Smooth muscle cell of the brain vasculature (primary cell): Measurements from ENCODE around the gene POU6F1.
"Not testable (repeated sequence)": the region's sequence is repeated elsewhere in the genome, so short reads cannot be mapped to it uniquely, and the experiment has no call there.

Experiments used
- DNase-seq: peaks from one replicate; pipeline ENCODE4 v3.0.0-alpha.2; 2012; ENCODE audit warnings: low read depth, low spot score

Gene POU6F1, protein sequence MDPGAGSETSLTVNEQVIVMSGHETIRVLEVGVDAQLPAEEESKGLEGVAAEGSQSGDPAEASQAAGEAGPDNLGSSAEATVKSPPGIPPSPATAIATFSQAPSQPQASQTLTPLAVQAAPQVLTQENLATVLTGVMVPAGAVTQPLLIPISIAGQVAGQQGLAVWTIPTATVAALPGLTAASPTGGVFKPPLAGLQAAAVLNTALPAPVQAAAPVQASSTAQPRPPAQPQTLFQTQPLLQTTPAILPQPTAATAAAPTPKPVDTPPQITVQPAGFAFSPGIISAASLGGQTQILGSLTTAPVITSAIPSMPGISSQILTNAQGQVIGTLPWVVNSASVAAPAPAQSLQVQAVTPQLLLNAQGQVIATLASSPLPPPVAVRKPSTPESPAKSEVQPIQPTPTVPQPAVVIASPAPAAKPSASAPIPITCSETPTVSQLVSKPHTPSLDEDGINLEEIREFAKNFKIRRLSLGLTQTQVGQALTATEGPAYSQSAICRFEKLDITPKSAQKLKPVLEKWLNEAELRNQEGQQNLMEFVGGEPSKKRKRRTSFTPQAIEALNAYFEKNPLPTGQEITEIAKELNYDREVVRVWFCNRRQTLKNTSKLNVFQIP

DNA sequence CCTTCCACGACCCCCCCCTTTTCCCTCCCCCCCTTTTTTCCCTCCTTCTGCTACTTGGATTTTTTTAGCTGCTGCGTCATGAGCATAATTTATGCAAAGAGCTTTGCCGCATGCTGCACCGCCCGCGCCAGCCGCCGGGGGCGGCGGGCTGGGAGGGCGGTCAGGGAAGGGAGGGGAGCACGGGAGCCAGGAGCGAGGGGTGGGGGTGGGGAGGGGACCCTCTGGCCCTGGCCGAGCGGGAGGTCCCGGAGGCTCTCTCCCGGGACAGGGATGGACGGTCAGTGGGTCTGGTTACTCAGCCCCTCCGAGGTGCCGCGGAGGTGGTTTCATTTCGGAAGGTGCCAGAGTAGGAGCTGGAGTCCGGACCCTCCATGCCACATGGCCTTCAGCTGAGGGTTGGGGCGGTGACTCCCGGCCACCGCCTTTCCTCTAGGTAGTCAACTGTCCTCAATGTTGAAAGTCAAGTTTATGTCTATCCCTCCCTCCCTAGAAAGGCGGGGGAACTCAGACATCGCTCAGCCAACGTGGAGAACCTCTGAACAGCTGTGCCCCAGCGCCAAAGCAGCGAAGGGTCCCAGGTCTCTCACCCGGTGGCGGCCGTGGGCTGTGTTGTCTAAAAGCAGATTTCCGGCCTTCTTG is at the start of gene POU6F1:
Gene POU6F1, minus strand, starts transcription at position 95 of the 639 bp plus-strand sequence. CDS start 11,226 bp downstream, outside the sequence.
- peak; percentile 43 for DNase-seq

GRCh38 chr12:51265024-51265423 is 47.2 kb upstream of the POU6F1 start:
- no peak for DNase-seq

DNA sequence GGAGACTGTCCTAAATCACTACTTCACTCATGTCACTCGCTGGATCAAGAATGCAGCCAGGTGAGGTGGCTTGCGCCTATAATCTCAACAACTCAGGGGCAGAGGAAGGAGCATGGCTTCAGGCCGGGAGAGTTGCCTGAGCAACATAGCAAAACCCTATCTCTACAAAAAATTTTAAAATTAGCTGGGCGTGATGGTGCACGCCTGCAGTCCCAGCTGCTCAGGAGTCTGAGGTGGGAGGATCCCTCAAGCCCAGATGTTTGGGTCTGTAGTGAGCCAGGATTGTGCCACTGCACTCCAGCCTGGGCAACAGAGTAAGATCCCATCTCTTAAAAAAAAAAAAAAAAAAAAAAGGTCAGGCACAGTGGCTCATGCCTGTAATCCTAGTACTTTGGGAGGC is 46.4 kb upstream of the POU6F1 start:
- no peak for DNase-seq

DNA sequence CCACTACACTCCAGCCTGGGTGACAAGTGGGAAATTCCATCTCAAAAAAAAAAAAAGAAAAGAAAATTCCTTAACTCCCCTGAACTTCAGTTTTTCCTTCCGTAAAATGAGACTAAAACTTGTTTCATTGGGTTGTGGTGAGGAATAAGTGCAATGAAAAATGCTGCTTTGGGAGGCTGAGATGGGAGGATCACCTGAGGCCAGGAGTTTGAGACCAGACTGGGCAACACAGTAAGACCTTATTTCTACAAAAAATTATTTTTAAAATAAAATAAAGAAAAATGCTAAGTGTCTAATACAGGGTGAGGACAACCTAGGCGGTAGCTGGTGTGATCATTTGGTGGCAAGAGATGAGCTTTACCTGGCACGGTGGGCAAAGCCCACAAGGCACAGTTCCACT is 45.5 kb upstream of the POU6F1 start:
- DNase-seq: no peak

- DNase-seq: no peak
Measured at GRCh38 chr12:51262758-51263177, 44.9 kb upstream of the POU6F1 start.

DNA sequence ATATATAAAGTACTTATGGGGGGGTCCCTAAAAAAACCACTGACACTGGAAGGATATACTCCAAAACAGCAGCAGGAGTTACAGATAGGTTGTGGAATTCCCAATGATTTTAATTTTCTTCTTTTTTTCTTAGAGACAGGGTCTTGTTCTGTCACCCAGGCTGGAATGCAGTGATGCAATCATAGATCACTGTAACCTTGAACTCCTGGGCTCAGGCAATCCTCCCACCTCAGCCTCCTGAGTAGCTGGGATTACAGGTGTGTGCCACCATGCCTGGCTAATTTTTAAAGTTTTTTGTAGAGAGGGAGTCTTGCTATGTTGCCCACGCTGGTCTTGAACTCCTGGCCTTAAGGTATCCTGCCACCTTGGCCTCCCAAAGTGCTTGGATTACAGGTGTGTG is 41.7 kb upstream of the POU6F1 start:
- not testable (repeated sequence) for DNase-seq

DNA sequence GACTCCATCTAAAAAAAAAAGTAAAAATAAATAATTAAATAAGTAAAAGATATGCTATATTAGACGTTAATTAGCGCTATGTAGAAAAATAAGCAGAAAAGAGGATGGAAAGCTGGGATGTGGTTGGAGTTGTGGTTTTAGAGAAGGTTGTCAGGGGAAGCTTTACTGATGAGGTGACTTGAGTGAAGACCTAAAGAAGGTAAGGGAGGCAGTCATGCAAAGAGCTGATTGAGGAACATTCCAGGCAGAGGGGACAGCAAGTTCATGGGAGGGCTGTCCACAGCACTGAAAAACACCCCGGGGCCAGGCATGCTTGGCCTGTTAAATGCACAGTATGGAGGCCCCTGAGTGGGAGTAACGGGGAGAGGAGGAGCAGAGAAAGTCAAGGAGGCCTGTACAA is 36.7 kb upstream of the POU6F1 start:
- DNase-seq: no peak

DNA sequence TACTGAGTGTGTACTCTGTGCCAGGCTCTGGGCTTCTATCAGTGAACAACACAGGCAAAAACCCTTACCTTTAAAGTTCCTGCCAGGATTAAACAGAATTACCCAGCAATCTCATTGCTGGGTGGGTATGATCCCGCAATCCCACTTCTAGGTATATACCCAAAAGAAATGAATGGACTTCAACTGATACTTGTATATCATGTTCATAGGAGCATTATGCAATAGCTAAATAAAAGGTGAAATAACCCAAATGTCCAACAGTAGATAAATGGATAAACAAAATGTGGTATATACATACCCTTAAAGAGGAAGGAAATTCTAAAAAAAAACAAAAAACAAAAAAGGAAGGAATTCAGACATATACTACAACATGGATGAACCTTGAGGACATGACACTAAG is 35.4 kb upstream of the POU6F1 start:
- DNase-seq: no peak

DNA sequence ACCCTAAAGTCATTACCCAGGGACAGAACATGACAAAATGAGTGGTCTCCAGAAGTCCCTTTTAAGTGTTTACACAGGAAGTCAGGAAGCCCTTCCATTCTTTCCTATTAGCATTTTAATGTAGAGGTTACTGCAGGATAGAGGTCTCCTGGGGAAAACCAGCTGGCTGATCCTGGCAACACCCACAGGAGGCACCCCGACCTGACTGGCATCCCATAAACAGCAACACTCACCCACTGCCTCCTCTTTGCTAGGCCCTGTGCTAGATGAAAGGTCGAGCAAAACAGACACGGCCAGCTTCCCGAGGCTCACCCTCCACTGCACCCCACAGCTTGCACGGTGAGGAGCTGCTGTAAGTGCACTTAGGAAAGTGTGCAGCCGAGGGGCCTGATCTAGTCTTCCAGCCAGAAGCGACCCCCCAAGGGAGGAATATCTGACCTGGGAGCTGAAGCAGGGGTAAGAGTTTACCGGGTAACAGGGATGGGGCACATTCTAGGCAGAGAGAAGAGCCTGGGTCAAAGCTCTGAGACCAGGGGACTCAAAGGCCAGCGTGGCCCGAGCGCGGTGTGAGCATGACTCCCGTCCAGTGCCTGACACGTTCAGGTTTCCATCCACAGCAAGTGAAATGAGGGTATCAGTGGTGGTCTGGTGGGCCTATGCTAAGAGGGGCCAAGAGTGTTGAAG is 29.8 kb upstream of the POU6F1 start:
- no peak for DNase-seq

- DNase-seq: no peak
Measured at GRCh38 chr12:51246254-51246853, 28.5 kb upstream of the POU6F1 start.

DNA sequence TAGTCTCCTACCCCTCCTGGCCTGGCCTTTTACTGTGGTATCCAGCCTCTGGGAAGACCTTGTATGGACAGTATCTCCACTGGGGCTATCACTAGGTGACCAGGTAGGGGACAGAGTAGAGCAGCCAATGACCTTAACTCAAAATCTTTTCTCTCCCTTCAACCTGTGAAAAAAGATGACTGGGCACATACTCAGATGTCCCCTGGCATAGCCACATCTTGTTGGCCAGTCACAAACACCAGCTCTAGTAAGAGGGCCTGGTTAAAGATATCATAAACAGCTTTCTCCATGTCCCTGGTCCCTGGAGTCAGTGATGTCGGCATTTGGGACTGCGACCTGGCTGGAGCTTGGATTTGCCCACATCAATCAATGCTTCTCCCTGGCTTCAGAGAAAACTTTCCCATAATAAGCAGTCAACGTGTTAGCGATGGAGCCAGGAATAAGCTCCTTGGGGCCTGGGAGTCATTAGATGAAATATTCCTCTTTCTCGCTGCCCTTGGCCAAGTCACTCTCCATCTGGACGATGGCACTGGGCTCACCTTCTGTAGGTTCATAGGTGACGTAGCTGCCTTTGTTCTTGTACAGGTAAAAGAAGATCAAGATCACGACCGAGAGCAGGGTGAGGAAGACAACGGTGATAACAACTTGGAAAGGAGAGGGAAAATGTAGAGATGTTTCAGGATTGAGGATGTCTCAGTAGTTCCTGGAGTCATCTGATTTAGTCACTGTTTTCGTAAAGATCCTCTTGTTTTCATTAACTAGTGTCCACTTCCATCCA is 27.8 kb upstream of the POU6F1 start:
- DNase-seq: no peak

DNA sequence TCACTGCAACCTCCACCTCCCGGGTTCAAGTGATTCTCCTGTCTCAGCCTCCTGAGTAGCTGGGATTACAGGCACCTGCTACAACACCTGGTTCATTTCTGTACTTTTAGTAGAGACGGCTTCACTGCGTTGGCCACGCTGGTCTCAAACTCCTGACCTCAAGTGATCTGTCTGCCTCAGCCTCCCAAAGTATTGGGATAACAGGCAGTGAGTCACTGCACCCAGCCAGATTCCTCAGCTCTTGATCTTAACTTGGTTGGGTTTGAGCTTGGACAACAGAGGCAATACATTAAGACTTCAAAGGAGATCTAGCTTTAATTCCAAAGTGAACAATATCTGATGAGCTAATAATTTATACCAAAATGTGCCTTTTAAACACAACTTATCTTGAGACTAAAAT is 26.4 kb upstream of the POU6F1 start:
- DNase-seq: no peak

DNA sequence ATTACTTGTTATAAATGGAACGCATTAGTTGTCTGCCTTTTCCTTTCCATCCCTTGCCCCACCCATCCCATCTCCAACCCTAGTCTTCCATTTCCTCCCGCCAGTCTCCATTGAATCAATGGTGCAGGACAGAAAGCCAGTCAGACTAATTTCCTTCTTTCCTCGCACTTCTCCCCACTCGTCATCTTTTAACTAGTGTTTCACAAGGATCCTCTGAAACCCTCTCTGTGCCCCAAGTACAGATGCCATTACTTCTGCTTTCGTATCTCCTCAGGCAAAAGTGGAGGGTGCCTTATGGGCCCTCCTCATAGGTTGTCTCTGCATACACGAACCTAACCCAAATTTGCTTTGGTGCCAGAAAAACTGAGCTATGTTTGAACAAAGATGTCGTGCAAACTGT is 25.0 kb upstream of the POU6F1 start:
- DNase-seq: no peak

- DNase-seq: no peak
Measured at GRCh38 chr12:51242120-51242519, 24.3 kb upstream of the POU6F1 start.

GRCh38 chr12:51240971-51241370 is 23.1 kb upstream of the POU6F1 start:
- no peak for DNase-seq

- DNase-seq: peak; percentile 86
Measured at GRCh38 chr12:51238510-51239334, 20.9 kb upstream of the POU6F1 start, which contains the start of gene DAZAP2. Gene DAZAP2, plus strand, starts transcription at chr12:51238826. Its CDS starts 82 bp downstream, at chr12:51238908.

DNA sequence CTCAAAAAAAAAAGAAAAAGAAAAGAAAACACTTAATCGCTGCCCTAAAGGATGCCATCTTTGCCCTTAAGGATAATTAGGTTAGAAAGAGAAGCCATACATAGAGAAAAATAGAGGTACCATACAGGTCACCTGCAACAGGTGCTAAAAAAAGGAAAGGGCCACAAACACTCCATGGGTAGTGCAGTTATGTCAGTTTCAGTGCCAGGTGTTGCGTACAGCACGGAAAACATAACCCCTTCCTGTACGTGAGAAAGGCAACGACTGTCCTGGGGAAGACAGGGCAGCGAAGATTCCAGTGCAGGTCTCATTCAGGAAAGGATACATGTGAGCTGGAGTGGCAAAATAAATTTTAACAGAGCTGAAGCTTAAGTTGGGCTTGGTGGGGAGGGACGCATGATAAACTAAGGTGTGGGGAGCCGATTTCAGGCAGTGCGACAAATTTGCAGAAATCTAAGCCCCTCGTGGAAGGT is 20.2 kb upstream of the POU6F1 start:
- DNase-seq: no peak

GRCh38 chr12:51234530-51234929 is 16.7 kb upstream of the POU6F1 start:
- no peak for DNase-seq

DNA sequence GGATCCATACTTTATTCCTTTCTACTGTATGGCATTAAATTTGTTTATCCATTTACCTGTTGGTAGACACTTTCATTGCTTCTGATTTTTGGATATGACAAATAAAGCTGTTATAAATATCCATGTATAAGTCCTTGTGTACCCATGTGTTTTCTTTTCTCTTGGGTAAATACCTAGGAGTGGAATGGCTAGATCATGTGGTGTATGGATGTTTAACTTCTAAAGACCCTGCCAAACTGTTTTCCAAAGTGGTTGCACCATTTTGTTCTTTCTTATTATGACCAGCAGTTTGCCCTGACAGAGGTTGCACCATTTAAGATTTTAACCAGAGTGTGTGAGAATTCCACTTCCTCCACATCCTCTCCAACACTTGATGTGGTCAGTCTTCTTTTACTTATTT is 14.8 kb upstream of the POU6F1 start:
- no peak for DNase-seq
